ENCODE data around the gene RDH11.

RDH11 gene

DNA sequence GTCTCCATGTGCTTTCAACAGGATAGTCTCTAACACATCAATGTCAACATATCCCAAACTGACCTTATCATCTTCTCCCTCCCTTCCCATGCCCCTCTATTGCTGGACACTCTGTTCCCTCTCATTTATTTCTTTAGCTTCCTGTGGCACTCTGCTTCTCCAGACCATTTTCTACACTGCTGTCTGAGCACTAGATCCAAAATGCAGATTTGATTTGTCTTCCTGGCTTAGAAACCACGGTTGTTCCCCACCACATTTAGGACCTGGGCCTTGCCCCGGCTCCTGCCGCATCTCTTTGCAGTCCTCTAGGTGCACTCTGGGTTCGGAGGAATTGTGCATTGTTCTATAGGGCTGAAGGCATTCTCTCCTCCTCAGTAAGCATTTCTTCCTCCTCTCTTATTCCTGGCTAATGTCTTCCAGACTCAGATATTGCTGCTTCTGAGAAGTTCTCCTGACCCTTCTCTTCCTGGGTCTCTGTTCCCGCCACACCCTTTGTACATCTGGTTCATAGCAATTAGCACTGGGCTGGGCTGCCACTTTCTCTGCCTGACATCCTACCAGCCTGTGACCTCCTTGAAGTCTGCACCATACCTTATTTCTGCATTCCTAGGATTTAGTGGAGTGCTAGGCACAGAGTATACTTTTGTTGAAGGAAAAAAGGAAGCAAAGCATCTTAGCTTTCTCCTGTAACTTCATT is 62.0 kb downstream of the RDH11 start:
- no peak overlapping the region for H3K27ac ChIP-seq (ENCODE audit: low read depth, low read length)
- no peaks in the 10 kb centered on the region for H3F3A ChIP-seq (ENCODE audit: insufficient read depth)
- no peaks in the 10 kb centered on the region for H3K27me3 ChIP-seq (ENCODE audit: low read length)
- H3K9ac ChIP-seq (ENCODE audit: low read length) = no peak overlapping the region
- no peaks in the 10 kb centered on the region for H3K36me3 ChIP-seq (ENCODE audit: low read length)
- H2AFZ ChIP-seq (ENCODE audit: low read depth, low read length, severe bottlenecking) = no peak overlapping the region
- H3K4me3 ChIP-seq (ENCODE audit: insufficient read depth, low read length, poor library complexity, severe bottlenecking) = no peak overlapping the region
- no peak overlapping the region for H3K4me2 ChIP-seq (ENCODE audit: low read depth, low read length, poor library complexity, severe bottlenecking)
- TF ChIP-seq CTCF (IDR thresholded peaks at IDR 0.05; ENCODE audit: insufficient read depth, low read length, poor library complexity, severe bottlenecking) = no peak
- H3K79me2 ChIP-seq (ENCODE audit: insufficient read depth, low read length) = no peaks in the 10 kb centered on the region
- H4K20me1 ChIP-seq (ENCODE audit: low read depth, low read length) = no peaks in the 10 kb centered on the region
- H3K9me3 ChIP-seq (ENCODE audit: insufficient read depth, low read length) = no peaks in the 10 kb centered on the region
- H3K9me2 ChIP-seq (replicated peaks; ENCODE audit: insufficient read depth, low read length) = no peaks in the 10 kb centered on the region

- Histone ChIP-seq H3K9me2 (replicated peaks; ENCODE audit: insufficient read depth, low read length) (no peaks in the 10 kb centered on the region), H3K4me3 (ENCODE audit: insufficient read depth, low read length, poor library complexity, severe bottlenecking) (no peak overlapping the region), H3K4me2 (ENCODE audit: low read depth, low read length, poor library complexity, severe bottlenecking) (no peak overlapping the region), H3K27me3 (ENCODE audit: low read length) (no peaks in the 10 kb centered on the region), H3K36me3 (ENCODE audit: low read length) (no peaks in the 10 kb centered on the region), H3K79me2 (ENCODE audit: insufficient read depth, low read length) (no peaks in the 10 kb centered on the region), H3K9me3 (ENCODE audit: insufficient read depth, low read length) (no peaks in the 10 kb centered on the region), H3K27ac (ENCODE audit: low read depth, low read length) (no peak overlapping the region), H3K9ac (ENCODE audit: low read length) (no peak overlapping the region), H3F3A (ENCODE audit: insufficient read depth) (no peaks in the 10 kb centered on the region), H4K20me1 (ENCODE audit: low read depth, low read length) (no peaks in the 10 kb centered on the region), H2AFZ (ENCODE audit: low read depth, low read length, severe bottlenecking) (no peak overlapping the region)
- no peak for TF ChIP-seq EZH2phosphoT487 (conservative IDR thresholded peaks at IDR 0.05; ENCODE audit: low read length)
- no peak for TF ChIP-seq CTCF (IDR thresholded peaks at IDR 0.05; ENCODE audit: insufficient read depth, low read length, poor library complexity, severe bottlenecking)
Observed at GRCh38 chr14:67630938-67631337, 64.6 kb downstream of the RDH11 start.

- Histone ChIP-seq H2AFZ (ENCODE audit: low read depth, low read length, severe bottlenecking) (no peak overlapping the region), H3K79me2 (ENCODE audit: insufficient read depth, low read length) (no peaks in the 10 kb centered on the region), H3K36me3 (ENCODE audit: low read length) (no peaks in the 10 kb centered on the region), H3K4me2 (ENCODE audit: low read depth, low read length, poor library complexity, severe bottlenecking) (no peak overlapping the region), H3K9me3 (ENCODE audit: insufficient read depth, low read length) (no peaks in the 10 kb centered on the region), H3K9me2 (replicated peaks; ENCODE audit: insufficient read depth, low read length) (no peaks in the 10 kb centered on the region), H4K20me1 (ENCODE audit: low read depth, low read length) (no peaks in the 10 kb centered on the region), H3F3A (ENCODE audit: insufficient read depth) (no peaks in the 10 kb centered on the region), H3K4me3 (ENCODE audit: insufficient read depth, low read length, poor library complexity, severe bottlenecking) (no peak overlapping the region), H3K9ac (ENCODE audit: low read length) (no peak overlapping the region), H3K27ac (ENCODE audit: low read depth, low read length) (no peak overlapping the region), H3K27me3 (ENCODE audit: low read length) (no peaks in the 10 kb centered on the region)
- TF ChIP-seq CTCF (IDR thresholded peaks at IDR 0.05; ENCODE audit: insufficient read depth, low read length, poor library complexity, severe bottlenecking) (no peak), EZH2phosphoT487 (conservative IDR thresholded peaks at IDR 0.05; ENCODE audit: low read length) (no peak)
Observed at GRCh38 chr14:67630186-67630585, 65.4 kb downstream of the RDH11 start.
